ENCODE data around the gene GAS1. TPM values are rescaled to one million over a fixed set of nuclear protein-coding genes. Genes with fewer than 3 reads are reported as not detected.

The GAS1 gene
- polyA plus RNA-seq, 4 donors: 43.5 to 67.8 (median 49.9) TPM

- no peak for DNase-seq (ENCODE audit: low read depth in 4 of 4, low spot score in 2 of 4)
Observed at GRCh38 chr9:86939321-86939720, 8.0 kb downstream of the GAS1 start.

GRCh38 chr9:86938780-86939179, 8.5 kb downstream of the GAS1 start:
- DNase-seq (ENCODE audit: low read depth in 4 of 4, low spot score in 2 of 4): no peak

GRCh38 chr9:86926145-86926544, 21.2 kb downstream of the GAS1 start:
- DNase-seq (ENCODE audit: low read depth in 4 of 4, low spot score in 2 of 4): no peak

- no peak for DNase-seq (ENCODE audit: low read depth in 4 of 4, low spot score in 2 of 4)
Observed at GRCh38 chr9:86925686-86926085, 21.6 kb downstream of the GAS1 start.

- DNase-seq (ENCODE audit: low read depth in 4 of 4, low spot score in 2 of 4): no peak
Observed at GRCh38 chr9:86924206-86924605, 23.1 kb downstream of the GAS1 start.

- no peak for DNase-seq (ENCODE audit: low read depth in 4 of 4, low spot score in 2 of 4)
Observed at GRCh38 chr9:86921151-86921923, 26.0 kb downstream of the GAS1 start.

GRCh38 chr9:86918556-86918955, 28.8 kb downstream of the GAS1 start:
- DNase-seq (ENCODE audit: low read depth in 4 of 4, low spot score in 2 of 4): no peak

- no peak for DNase-seq (ENCODE audit: low read depth in 4 of 4, low spot score in 2 of 4)
Observed at GRCh38 chr9:86912210-86912609, 35.1 kb downstream of the GAS1 start.

- no peak for DNase-seq (ENCODE audit: low read depth in 4 of 4, low spot score in 2 of 4)
Observed at GRCh38 chr9:86909388-86909787, 37.9 kb downstream of the GAS1 start.

- DNase-seq (ENCODE audit: low read depth in 4 of 4, low spot score in 2 of 4): no peak
Observed at GRCh38 chr9:86908261-86908660, 39.0 kb downstream of the GAS1 start.

- DNase-seq (ENCODE audit: low read depth in 4 of 4, low spot score in 2 of 4): no peak
Observed at GRCh38 chr9:86907346-86907745, 40.0 kb downstream of the GAS1 start.

- peak in 2 of 4 donors; percentile 32 to 37 for DNase-seq (ENCODE audit: low read depth in 4 of 4, low spot score in 2 of 4)
Observed at GRCh38 chr9:86903734-86904085, 43.6 kb downstream of the GAS1 start.

GRCh38 chr9:86902991-86903733, 44.1 kb downstream of the GAS1 start:
- DNase-seq (ENCODE audit: low read depth in 4 of 4, low spot score in 2 of 4): peak; percentile 63 to 82 (median 76)

- no peak for DNase-seq (ENCODE audit: low read depth in 4 of 4, low spot score in 2 of 4)
Observed at GRCh38 chr9:86902586-86902985, 44.7 kb downstream of the GAS1 start.

- DNase-seq (ENCODE audit: low read depth in 4 of 4, low spot score in 2 of 4): no peak
Observed at GRCh38 chr9:86902176-86902575, 45.1 kb downstream of the GAS1 start.

GRCh38 chr9:86901511-86901910, 45.8 kb downstream of the GAS1 start:
- no peak for DNase-seq (ENCODE audit: low read depth in 4 of 4, low spot score in 2 of 4)

All from left renal cortex interstitium (tissue), 4 donors.